Thoracic aorta (tissue), 2 donors: ENCODE measurements around the gene CHCHD6. TPM values are rescaled to one million over a fixed set of nuclear protein-coding genes. Genes with fewer than 3 reads are reported as not detected.

Experiments used
- ATAC-seq: fragments of 150-250 bp; one replicate; pipeline ENCODE4 v1.8.0; 2017; ENCODE audit warnings: low read depth; ENCODE audit not compliant: insufficient number of reproducible peaks, low FRiP score
- DNase-seq: peaks from one replicate; pipeline ENCODE4 v3.0.0-alpha.2; 2020; ENCODE audit warnings: low spot score
- H3K27ac ChIP-seq, 2 donors: fragments of 200-600 bp; sonication (generic); 1 replicate in 1 of 2; 2 replicates in 1 of 2; pipeline ENCODE4 v1.5.1; 2016; ENCODE audit warnings: mild to moderate bottlenecking in 2 of 2, moderate library complexity in 2 of 2
- H3K27me3 ChIP-seq: fragments of 200-600 bp; sonication (generic); replicated peaks from 2 replicates; pipeline ENCODE4 v1.6.0; 2016; ENCODE audit warnings: mild to moderate bottlenecking; ENCODE audit not compliant: insufficient read depth
- H3K36me3 ChIP-seq: fragments of 200-600 bp; sonication (generic); one replicate; pipeline ENCODE4 v1.5.1; 2016
- H3K4me1 ChIP-seq, 2 donors: fragments of 200-600 bp; sonication (generic); 1 replicate in 1 of 2; 2 replicates in 1 of 2; pipeline versions ENCODE4 v1.5.1 to v1.6.0; 2016; ENCODE audit warnings: low read depth in 2 of 2, mild to moderate bottlenecking in 1 of 2; ENCODE audit not compliant: control insufficient read depth in 1 of 2
- H3K4me3 ChIP-seq: fragments of 200-600 bp; sonication (generic); 2 replicates; pipeline ENCODE4 v1.5.1; 2016; ENCODE audit warnings: mild to moderate bottlenecking
- H3K9me3 ChIP-seq: fragments of 200-600 bp; sonication (generic); 2 replicates; pipeline ENCODE4 v1.5.1; 2016
- CTCF ChIP-seq: fragments of 200-600 bp; sonication (generic); IDR thresholded peaks from one replicate; pipeline ENCODE4 v1.5.1; 2019; ENCODE audit warnings: antibody characterized with exemption
- total RNA-seq, 2 donors: library from RNA; depleted of rRNA; stranded (reverse); fragments of >200 nt; gene quantifications; one replicate each; pipeline versions ENCODE4 v1.1.0 to v1.2.3, GENCODE V29; 2016

CHCHD6 gene
- total RNA-seq, 2 donors from 2014 or later: 12.5 to 17.1 TPM

GRCh38 chr3:126984391-126985131 lies 280.5 kb downstream of the CHCHD6 start:
- Histone ChIP-seq H3K4me1 (peaks cover 30 to 57% of the 10 kb centered on the region in 2 donors), H3K9me3 (no peaks in the 10 kb centered on the region), H3K4me3 (peak overlapping the region; percentile 97), H3K27ac (peak overlapping the region; percentile 49 to 76), H3K27me3 (no peaks in the 10 kb centered on the region), H3K36me3 (peaks cover 8% of the 10 kb centered on the region)
- no peak for ATAC-seq
- no peak for DNase-seq
- TF ChIP-seq CTCF: no peak

GRCh38 chr3:126985132-126985985 lies 281.3 kb downstream of the CHCHD6 start:
- H3K27ac ChIP-seq: peak overlapping the region; percentile 49 to 76
- no peak for TF ChIP-seq CTCF
- no peak for DNase-seq
- no peak for ATAC-seq
- peak overlapping the region; percentile 97 for H3K4me3 ChIP-seq
- peaks cover 30 to 63% of the 10 kb centered on the region in 2 donors for H3K4me1 ChIP-seq
- no peaks in the 10 kb centered on the region for H3K27me3 ChIP-seq
- peaks cover 15% of the 10 kb centered on the region for H3K36me3 ChIP-seq
- H3K9me3 ChIP-seq: no peaks in the 10 kb centered on the region

GRCh38 chr3:126986001-126986400 lies 282.0 kb downstream of the CHCHD6 start:
- H3K9me3 ChIP-seq: no peaks in the 10 kb centered on the region
- no peak for DNase-seq
- no peaks in the 10 kb centered on the region for H3K27me3 ChIP-seq
- no peak for TF ChIP-seq CTCF
- H3K27ac ChIP-seq: peak overlapping the region; percentile 16 to 76
- peaks cover 30 to 70% of the 10 kb centered on the region in 2 donors for H3K4me1 ChIP-seq
- peaks cover 20% of the 10 kb centered on the region for H3K36me3 ChIP-seq
- peak overlapping the region; percentile 97 for H3K4me3 ChIP-seq
- no peak for ATAC-seq

GRCh38 chr3:126987129-126987528 lies 283.1 kb downstream of the CHCHD6 start:
- no peak for DNase-seq
- H3K27ac ChIP-seq: peak overlapping the region in 1 of 2 donors; percentile 7

More at GRCh38 chr3:126987129-126987528, 283.1 kb downstream of the CHCHD6 start:
- Histone ChIP-seq H3K4me1 (peaks cover 32 to 73% of the 10 kb centered on the region in 2 donors), H3K27me3 (no peaks in the 10 kb centered on the region), H3K4me3 (no peak overlapping the region), H3K36me3 (peaks cover 29% of the 10 kb centered on the region), H3K9me3 (no peaks in the 10 kb centered on the region)
- no peak for ATAC-seq
- TF ChIP-seq CTCF: no peak
